ENCODE data around the gene FCRL2.

The FCRL2 gene

GRCh38 chr1:157776971-157777391 lies at the start of gene FCRL2:
Gene FCRL2 (minus strand): TSS chr1:157777132. CDS start chr1:157777073, 59 bp downstream.
- no peak for DNase-seq

GRCh38 chr1:157820299-157820698 lies 43.4 kb upstream of the FCRL2 start:
- DNase-seq: no peak

GRCh38 chr1:157819896-157820295 lies 43.0 kb upstream of the FCRL2 start, which contains the start of gene FCRL1:
Gene FCRL1 (minus strand): TSS chr1:157820120. CDS start chr1:157820037, 83 bp downstream.
- DNase-seq: no peak

- DNase-seq: no peak
Measured at GRCh38 chr1:157819215-157819614, 42.3 kb upstream of the FCRL2 start.

- no peak for DNase-seq
Measured at GRCh38 chr1:157813269-157813668, 36.3 kb upstream of the FCRL2 start.

- DNase-seq: no peak
Measured at GRCh38 chr1:157806431-157807149, 29.7 kb upstream of the FCRL2 start.

GRCh38 chr1:157803851-157804250 lies 26.9 kb upstream of the FCRL2 start:
- no peak for DNase-seq

- no peak for DNase-seq
Measured at GRCh38 chr1:157799996-157800395, 23.1 kb upstream of the FCRL2 start.

- no peak for DNase-seq
Measured at GRCh38 chr1:157798211-157798610, 21.3 kb upstream of the FCRL2 start.

- no peak for DNase-seq
Measured at GRCh38 chr1:157785248-157785647, 8.3 kb upstream of the FCRL2 start.

GRCh38 chr1:157784801-157785200 lies 7.9 kb upstream of the FCRL2 start:
- DNase-seq: no peak

- DNase-seq: no peak
Measured at GRCh38 chr1:157782931-157783330, 6.0 kb upstream of the FCRL2 start.

- DNase-seq: no peak
Measured at GRCh38 chr1:157781048-157781447, 4.1 kb upstream of the FCRL2 start.

GRCh38 chr1:157775101-157775870 lies 1.6 kb downstream of the FCRL2 start:
- no peak for DNase-seq

GRCh38 chr1:157774412-157774811 lies 2.5 kb downstream of the FCRL2 start:
- no peak for DNase-seq

- no peak for DNase-seq
Measured at GRCh38 chr1:157773493-157774350, 3.2 kb downstream of the FCRL2 start.

GRCh38 chr1:157771661-157772425 lies 5.1 kb downstream of the FCRL2 start:
- DNase-seq: no peak

GRCh38 chr1:157770442-157771043 lies 6.4 kb downstream of the FCRL2 start:
- DNase-seq: no peak

- DNase-seq: no peak
Measured at GRCh38 chr1:157766792-157767191, 10.1 kb downstream of the FCRL2 start.

GRCh38 chr1:157758018-157758417 lies 18.9 kb downstream of the FCRL2 start:
- no peak for DNase-seq

- DNase-seq: no peak
Measured at GRCh38 chr1:157753611-157754010, 23.3 kb downstream of the FCRL2 start.

- no peak for DNase-seq
Measured at GRCh38 chr1:157751283-157751682, 25.6 kb downstream of the FCRL2 start.

Data from CD4-positive, alpha-beta T cell treated with Interleukin-6 for 4 hours (primary cell).